Uterus (tissue), 2 donors: Measurements from ENCODE around the gene ARMC2.

Experiments
- POLR2A ChIP-seq, 2 donors: fragments of 450-650 bp; IDR thresholded peaks; one replicate each; pipeline ENCODE4 v1.6.1; 2016; ENCODE audit warnings: antibody characterized with exemption in 2 of 2, mild to moderate bottlenecking in 1 of 2, moderate library complexity in 1 of 2
- TF ChIP-seq, protein P1 (sequence below), 4 experiments: fragments of 200-600 bp in 2 of 4; fragments of 450-650 bp in 2 of 4; sonication (generic) in 2 of 4; IDR thresholded peaks; one replicate each; pipeline ENCODE4 v1.5.1; 2016 to 2019; ENCODE audit warnings: antibody characterized with exemption in 4 of 4, mild to moderate bottlenecking in 2 of 4, moderate library complexity in 1 of 4

GRCh38 chr6:108988765-108989164 is 140.5 kb downstream of the ARMC2 start:
- TF ChIP-seq, protein P1, sequence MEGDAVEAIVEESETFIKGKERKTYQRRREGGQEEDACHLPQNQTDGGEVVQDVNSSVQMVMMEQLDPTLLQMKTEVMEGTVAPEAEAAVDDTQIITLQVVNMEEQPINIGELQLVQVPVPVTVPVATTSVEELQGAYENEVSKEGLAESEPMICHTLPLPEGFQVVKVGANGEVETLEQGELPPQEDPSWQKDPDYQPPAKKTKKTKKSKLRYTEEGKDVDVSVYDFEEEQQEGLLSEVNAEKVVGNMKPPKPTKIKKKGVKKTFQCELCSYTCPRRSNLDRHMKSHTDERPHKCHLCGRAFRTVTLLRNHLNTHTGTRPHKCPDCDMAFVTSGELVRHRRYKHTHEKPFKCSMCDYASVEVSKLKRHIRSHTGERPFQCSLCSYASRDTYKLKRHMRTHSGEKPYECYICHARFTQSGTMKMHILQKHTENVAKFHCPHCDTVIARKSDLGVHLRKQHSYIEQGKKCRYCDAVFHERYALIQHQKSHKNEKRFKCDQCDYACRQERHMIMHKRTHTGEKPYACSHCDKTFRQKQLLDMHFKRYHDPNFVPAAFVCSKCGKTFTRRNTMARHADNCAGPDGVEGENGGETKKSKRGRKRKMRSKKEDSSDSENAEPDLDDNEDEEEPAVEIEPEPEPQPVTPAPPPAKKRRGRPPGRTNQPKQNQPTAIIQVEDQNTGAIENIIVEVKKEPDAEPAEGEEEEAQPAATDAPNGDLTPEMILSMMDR (IDR thresholded peaks at IDR 0.05): no peak
- TF ChIP-seq POLR2A (IDR thresholded peaks at IDR 0.05): no peak
